Purkinje cell (primary cell): ENCODE results near the gene ITPRIP. TPM values are rescaled to one million over a fixed set of nuclear protein-coding genes. Genes with fewer than 3 reads are reported as not detected.

Source experiments
- polyA plus RNA-seq: library from polyadenylated mRNA; unstranded; fragments of >200 nt; fragmentation: Nextera tagmentation; gene quantifications from 2 replicates; pipeline ENCODE4 v1.2.1, GENCODE V29; 2014

Gene ITPRIP
- 0.20 and 0.74 TPM in 2 replicates for polyA plus RNA-seq

GRCh38 chr10:104337985-104338735 lies at the start of gene ITPRIP:
Gene ITPRIP, minus strand, starts transcription at chr10:104338465. Its CDS starts 22,414 bp downstream, at chr10:104316051.

DNA sequence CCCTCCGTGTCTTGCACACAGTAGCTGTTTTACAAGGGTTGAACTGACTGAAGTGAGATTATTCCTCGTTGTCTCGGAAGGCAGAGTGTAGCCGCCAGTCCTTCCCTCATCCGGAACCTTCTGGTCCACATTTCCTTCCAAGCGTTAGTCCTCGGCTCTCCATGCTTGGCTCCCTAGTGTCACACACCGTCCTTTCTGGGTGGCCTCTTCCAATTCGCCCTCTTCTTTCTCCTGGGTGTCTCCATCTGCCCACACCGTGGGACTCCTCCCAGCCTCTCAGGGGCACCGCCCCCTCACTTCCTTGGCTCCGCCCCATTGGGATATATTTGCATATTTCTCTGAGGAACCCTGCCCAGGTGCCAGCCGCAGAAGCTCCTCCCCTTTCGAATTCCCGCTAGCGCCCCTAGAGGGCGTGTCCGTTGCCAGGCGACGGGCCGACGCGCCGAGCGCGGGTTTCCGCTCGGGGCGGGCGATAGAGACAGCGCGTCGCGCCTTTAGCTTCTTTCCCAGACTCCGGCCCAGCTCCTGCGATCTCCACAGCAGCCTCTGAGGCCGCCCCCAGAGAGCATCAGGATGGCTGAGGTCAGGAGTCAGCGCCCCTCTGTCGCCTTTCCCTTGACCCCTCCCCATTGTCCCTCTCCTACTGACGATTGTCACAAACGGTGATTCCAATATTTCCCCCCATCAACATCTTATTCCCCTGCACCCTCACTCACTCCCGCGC lies 15.2 kb upstream of the ITPRIP start, which contains the start of gene CFAP58:
TSS of gene CFAP58 (plus strand) at position 509 of the 724 bp plus-strand sequence. CDS start at position 574, 65 bp downstream.

DNA sequence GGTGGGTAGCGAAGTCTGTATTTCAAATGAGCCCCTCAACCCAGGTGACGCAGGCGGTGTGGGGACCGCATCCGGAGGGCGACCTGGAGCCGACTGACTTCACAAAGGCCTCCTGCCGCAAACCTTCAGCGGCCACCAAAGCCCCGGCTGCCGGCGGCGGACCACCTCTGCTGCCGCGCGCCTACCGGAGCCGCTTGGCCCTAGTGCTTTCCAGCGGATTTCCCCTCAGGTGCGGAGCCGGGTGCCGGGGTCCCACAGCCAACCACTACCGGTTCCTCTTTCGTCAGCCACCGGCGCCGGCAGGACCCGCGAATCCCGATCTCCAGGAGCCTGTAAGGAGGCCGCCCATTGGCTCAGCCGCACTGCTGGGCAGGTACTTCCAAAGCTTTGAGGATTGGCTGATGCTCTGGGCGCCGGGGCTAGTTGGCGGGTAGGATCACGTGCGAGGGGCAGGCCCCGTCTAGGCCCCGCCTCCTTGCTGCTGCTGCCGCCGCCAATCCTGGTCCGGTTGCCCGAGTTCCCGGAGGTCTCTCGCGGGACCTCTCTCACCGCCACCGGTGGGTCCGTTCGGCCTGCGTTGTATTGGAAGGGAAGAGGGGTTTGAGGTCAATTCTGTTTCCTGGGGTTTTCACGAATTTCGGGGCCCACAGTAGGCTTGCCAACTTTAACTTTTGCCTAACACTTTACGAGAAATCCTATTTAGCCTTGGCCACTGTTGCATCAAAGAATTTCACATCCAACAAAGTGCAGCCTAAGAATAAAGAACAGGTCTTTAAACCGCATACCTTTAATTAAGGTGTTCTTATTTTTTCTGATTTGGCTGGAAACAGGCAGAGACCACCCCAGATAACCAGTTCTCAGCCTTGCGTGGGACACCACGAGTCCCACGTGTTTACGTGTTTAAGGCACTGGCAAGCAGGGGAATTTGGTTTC lies 69.3 kb downstream of the ITPRIP start, which contains the start of gene GSTO2:
TSS of gene GSTO2 (plus strand) at position 472 of the 933 bp plus-strand sequence. CDS start 5,732 bp downstream, outside the sequence.

Other genes with a start within 250 kb of the ITPRIP start
- gene SFR1, start 216.3 kb downstream of the ITPRIP start, polyA plus RNA-seq: 15.8 and 19.0 TPM in 2 replicates
- gene CFAP43, start 106.1 kb downstream of the ITPRIP start, polyA plus RNA-seq: 1.8 and 2.1 TPM in 2 replicates
- gene GSTO1, start 83.6 kb downstream of the ITPRIP start, polyA plus RNA-seq: 159 and 191 TPM in 2 replicates
- gene GSTO2, start 69.3 kb downstream of the ITPRIP start, polyA plus RNA-seq: 26.0 and 36.3 TPM in 2 replicates
- gene CFAP58, start 15.4 kb upstream of the ITPRIP start, polyA plus RNA-seq: 0.23 and 0.57 TPM in 2 replicates